HG02642 (cell line): ENCODE results near the gene EFNB2.

Source experiments
- ATAC-seq: cut with Tn5 transposase; IDR thresholded peaks from one replicate; pipeline ENCODE4 v1.9.1; 2021; ENCODE audit warnings: mild to moderate bottlenecking; ENCODE audit not compliant: unreplicated experiment, poor library complexity

Gene EFNB2

GRCh38 chr13:106535552-106536243 lies at the start of gene EFNB2:
Gene EFNB2 (minus strand): TSS chr13:106535662. CDS start chr13:106534964, 698 bp downstream.
- peak; percentile 96 for ATAC-seq

GRCh38 chr13:106581225-106581624 lies 45.8 kb upstream of the EFNB2 start:
- no peak for ATAC-seq

- no peak for ATAC-seq
Observed at GRCh38 chr13:106575896-106576295, 40.4 kb upstream of the EFNB2 start.

GRCh38 chr13:106573868-106574267 lies 38.4 kb upstream of the EFNB2 start:
- ATAC-seq, result no peak

GRCh38 chr13:106573284-106573846 lies 37.9 kb upstream of the EFNB2 start:
- ATAC-seq, result no peak

GRCh38 chr13:106570299-106570852 lies 34.9 kb upstream of the EFNB2 start:
- no peak for ATAC-seq

GRCh38 chr13:106569233-106570095 lies 34.0 kb upstream of the EFNB2 start:
- ATAC-seq, result no peak

GRCh38 chr13:106568299-106569003 lies 33.0 kb upstream of the EFNB2 start:
- peak; percentile 38 for ATAC-seq

GRCh38 chr13:106567474-106568298 lies 32.2 kb upstream of the EFNB2 start, which contains the start of gene ARGLU1:
Gene ARGLU1 (minus strand): TSS chr13:106568137. CDS start chr13:106567919, 218 bp downstream.
- ATAC-seq, result peak; percentile 83

- peak; percentile 48 for ATAC-seq
Observed at GRCh38 chr13:106566641-106567473, 31.4 kb upstream of the EFNB2 start.

GRCh38 chr13:106565127-106565775 lies 29.8 kb upstream of the EFNB2 start:
- ATAC-seq, result no peak

- no peak for ATAC-seq
Observed at GRCh38 chr13:106562301-106562700, 26.8 kb upstream of the EFNB2 start.

- peak; percentile 94 for ATAC-seq
Observed at GRCh38 chr13:106561551-106562170, 26.2 kb upstream of the EFNB2 start.

- ATAC-seq, result peak; percentile 36
Observed at GRCh38 chr13:106560821-106561220, 25.4 kb upstream of the EFNB2 start.

- ATAC-seq, result no peak
Observed at GRCh38 chr13:106558527-106558926, 23.1 kb upstream of the EFNB2 start.

- ATAC-seq, result no peak
Observed at GRCh38 chr13:106555631-106556328, 20.3 kb upstream of the EFNB2 start.

GRCh38 chr13:106551751-106552150 lies 16.3 kb upstream of the EFNB2 start:
- ATAC-seq, result no peak
